H1 (cell line): ENCODE measurements around the gene RRBP1. TPM values are rescaled to one million over a fixed set of nuclear protein-coding genes. Genes with fewer than 3 reads are reported as not detected.

Experiments
- CTCF ChIA-PET: fragments of 300-600 bp; sonication (Branson Sonifier 250); formaldehyde crosslinking; loops from one replicate; lab custom pipeline; 2021; ENCODE audit not compliant: partially characterized antibody; lab: Charles Lee
- POLR2A ChIA-PET: fragments of 300-600 bp; sonication (Branson Sonifier 250); formaldehyde crosslinking; loops from one replicate; lab custom pipeline; 2021; ENCODE audit warnings: inconsistent platforms; ENCODE audit not compliant: partially characterized antibody; lab: Charles Lee
- DNase-seq, 2 experiments: peaks; one replicate each; pipeline versions ENCODE4 v3.0.0 to v3.0.0-alpha.2; 2010 to 2022; ENCODE audit warnings: low spot score in 2 of 2, low read depth in 1 of 2, mixed read lengths in 1 of 2
- FAIRE-seq: peaks from 2 replicates; lab custom pipeline; 2011; peaks lifted over from hg19 to GRCh38; lab: Jason Lieb, UNC
- H2AFZ ChIP-seq: 2 replicates; pipeline ENCODE4 v1.8.1; 2012; ENCODE audit warnings: low read length, inconsistent platforms
- H2AK5ac ChIP-seq: 2 replicates; pipeline ENCODE4 v1.6.1; 2013; ENCODE audit warnings: low read depth, low read length
- H2BK120ac ChIP-seq: replicated peaks from 2 replicates; pipeline ENCODE3; 2013; ENCODE audit warnings: low read depth, low read length, inconsistent platforms
- H2BK12ac ChIP-seq: 2 replicates; pipeline ENCODE4 v1.6.1; 2013; ENCODE audit warnings: low read depth, low read length
- H2BK15ac ChIP-seq: 2 replicates; pipeline ENCODE4 v1.6.1; 2013; ENCODE audit warnings: low read length
- H2BK20ac ChIP-seq: 2 replicates; pipeline ENCODE4 v1.6.1; 2013; ENCODE audit warnings: low read length
- H2BK5ac ChIP-seq: 2 replicates; pipeline ENCODE4 v1.6.1; 2013; ENCODE audit warnings: low read depth, low read length
- H3K14ac ChIP-seq: 2 replicates; pipeline ENCODE4 v1.6.1; 2013; ENCODE audit warnings: inconsistent platforms; ENCODE audit not compliant: insufficient read length
- H3K18ac ChIP-seq: 2 replicates; pipeline ENCODE4 v1.6.1; 2013; ENCODE audit warnings: low read length; ENCODE audit errors: extremely low read depth
- H3K23ac ChIP-seq: 2 replicates; pipeline ENCODE4 v1.6.1; 2013; ENCODE audit warnings: inconsistent platforms; ENCODE audit not compliant: insufficient read length
- H3K23me2 ChIP-seq: 2 replicates; pipeline ENCODE4 v1.6.1; 2013; ENCODE audit warnings: low read depth, low read length
- H3K27ac ChIP-seq: 2 replicates; pipeline ENCODE4 v1.6.1; 2011; ENCODE audit warnings: low read depth, low read length, inconsistent platforms
- H3K27me3 ChIP-seq, 4 experiments: replicated peaks in 1 of 4; 1 replicate in 1 of 4; 2 replicates in 3 of 4; pipeline versions ENCODE4 v1.6.1 to v1.8.1; 2011 to 2013; ENCODE audit warnings: low read length in 3 of 4, mild to moderate bottlenecking in 3 of 4, inconsistent platforms in 2 of 4, mixed read lengths in 2 of 4, moderate library complexity in 1 of 4; ENCODE audit not compliant: control insufficient read depth in 3 of 4, insufficient read depth in 3 of 4; ENCODE audit errors: extremely low read depth in 1 of 4
- H3K36me3 ChIP-seq, 4 experiments: 2 replicates each; pipeline versions ENCODE4 v1.6.1 to v1.8.1; 2011 to 2013; ENCODE audit warnings: mild to moderate bottlenecking in 4 of 4, low read length in 3 of 4, moderate library complexity in 2 of 4, control low read depth in 1 of 4, inconsistent platforms in 1 of 4; ENCODE audit not compliant: insufficient read depth in 4 of 4, control insufficient read depth in 2 of 4
- H3K4ac ChIP-seq: replicated peaks from 2 replicates; pipeline ENCODE3; 2013; ENCODE audit warnings: low read length, low read depth, mixed read lengths, inconsistent platforms; ENCODE audit not compliant: insufficient read length
- H3K4me1 ChIP-seq, 4 experiments: replicated peaks in 1 of 4; 1 replicate in 1 of 4; 2 replicates in 3 of 4; pipeline versions ENCODE4 v1.6.1 to v1.8.1; 2011 to 2013; ENCODE audit warnings: low read length in 3 of 4, inconsistent platforms in 2 of 4, mixed read lengths in 1 of 4; ENCODE audit not compliant: insufficient read depth in 4 of 4, control insufficient read depth in 3 of 4
- H3K4me2 ChIP-seq, 2 experiments: 2 replicates each; pipeline versions ENCODE4 v1.6.1 to v1.8.1; 2011 to 2013; ENCODE audit warnings: low read depth in 2 of 2, low read length in 2 of 2, control low read depth in 1 of 2, inconsistent platforms in 1 of 2, mild to moderate bottlenecking in 1 of 2; ENCODE audit not compliant: insufficient read depth in 1 of 2
- H3K4me3 ChIP-seq, 4 experiments: fragments of 200-600, 300-600 bp in 1 of 4; sonication (generic), shearing (Covaris generic), sonication (Bioruptor Twin) in 1 of 4; 2 replicates each; pipeline versions ENCODE4 v1.5.1 to v1.8.1; 2011 to 2016; ENCODE audit warnings: low read length in 4 of 4, low read depth in 3 of 4, control low read depth in 2 of 4, inconsistent platforms in 2 of 4, mild to moderate bottlenecking in 2 of 4, mixed read lengths in 1 of 4, moderate library complexity in 1 of 4; ENCODE audit not compliant: insufficient read depth in 2 of 4; ENCODE audit errors: extremely low read depth in 1 of 4
- H3K56ac ChIP-seq: replicated peaks from 2 replicates; pipeline ENCODE3; 2013; ENCODE audit warnings: low read depth, mild to moderate bottlenecking, mixed read lengths, low read length, inconsistent platforms; ENCODE audit not compliant: insufficient read length
- H3K79me1 ChIP-seq: 2 replicates; pipeline ENCODE4 v1.6.1; 2013; ENCODE audit warnings: low read depth, low read length, control low read depth
- H3K79me2 ChIP-seq, 2 experiments: 2 replicates each; pipeline versions ENCODE4 v1.6.1 to v1.8.1; 2012 to 2013; ENCODE audit warnings: low read length in 2 of 2, mild to moderate bottlenecking in 2 of 2, inconsistent platforms in 1 of 2; ENCODE audit not compliant: insufficient read depth in 2 of 2, control insufficient read depth in 1 of 2
- H3K9ac ChIP-seq, 4 experiments: replicated peaks in 1 of 4; 1 replicate in 1 of 4; 2 replicates in 3 of 4; pipeline versions ENCODE4 v1.6.1 to v1.8.1; 2011 to 2013; ENCODE audit warnings: low read depth in 3 of 4, low read length in 3 of 4, control low read depth in 2 of 4, mild to moderate bottlenecking in 2 of 4, moderate library complexity in 2 of 4, inconsistent platforms in 1 of 4; ENCODE audit errors: extremely low read depth in 1 of 4
- H3K9me3 ChIP-seq, 2 experiments: 2 replicates each; pipeline versions ENCODE4 v1.6.1 to v1.8.1; 2012 to 2013; ENCODE audit warnings: mild to moderate bottlenecking in 2 of 2, moderate library complexity in 2 of 2, control low read depth in 1 of 2, inconsistent platforms in 1 of 2, low read depth in 1 of 2, low read length in 1 of 2, mixed read lengths in 1 of 2; ENCODE audit not compliant: insufficient read depth in 2 of 2
- H4K20me1 ChIP-seq, 2 experiments: replicated peaks in 1 of 2; 2 replicates each; pipeline versions ENCODE3 to v1.8.1; 2011 to 2013; ENCODE audit warnings: inconsistent platforms in 2 of 2, low read length in 2 of 2, mild to moderate bottlenecking in 1 of 2; ENCODE audit not compliant: insufficient read depth in 2 of 2, control insufficient read depth in 1 of 2
- H4K5ac ChIP-seq: 2 replicates; pipeline ENCODE4 v1.6.1; 2013; ENCODE audit warnings: low read length, low read depth, mixed read lengths, inconsistent platforms; ENCODE audit not compliant: insufficient read length
- H4K8ac ChIP-seq: 2 replicates; pipeline ENCODE4 v1.8.0; 2013; ENCODE audit warnings: mild to moderate bottlenecking, moderate library complexity, low read length, inconsistent platforms; ENCODE audit not compliant: insufficient read depth; ENCODE audit errors: extremely low read depth
- H4K91ac ChIP-seq: replicated peaks from 2 replicates; pipeline ENCODE3; 2013; ENCODE audit warnings: low read length, mixed read lengths, inconsistent platforms; ENCODE audit not compliant: insufficient read length
- BCL11A ChIP-seq, 2 experiments: IDR thresholded peaks; one replicate each; pipeline ENCODE4 v1.6.1; 2011; ENCODE audit warnings: low read depth in 2 of 2, low read length in 2 of 2, mild to moderate bottlenecking in 2 of 2
- EP300 ChIP-seq, 2 experiments: IDR thresholded peaks; 1 replicate in 1 of 2; 2 replicates in 1 of 2; pipeline ENCODE4 v1.6.1; 2011 to 2012; ENCODE audit warnings: low read depth in 2 of 2, low read length in 2 of 2, mild to moderate bottlenecking in 2 of 2, borderline replicate concordance in 1 of 2, inconsistent platforms in 1 of 2, moderate library complexity in 1 of 2
- GTF2F1 ChIP-seq: IDR thresholded peaks from 2 replicates; pipeline ENCODE4 v1.6.1; 2012; ENCODE audit warnings: low read depth, low read length, improper control_type of control experiment, borderline replicate concordance
- JUND ChIP-seq: IDR thresholded peaks from 2 replicates; pipeline ENCODE4 v1.6.1; 2011; ENCODE audit warnings: mild to moderate bottlenecking, improper control_type of control experiment, low read length
- POLR2A ChIP-seq, 2 experiments: IDR thresholded peaks; 1 replicate in 1 of 2; 2 replicates in 1 of 2; pipeline ENCODE4 v1.6.1; 2011; ENCODE audit warnings: low read depth in 2 of 2, low read length in 2 of 2, mild to moderate bottlenecking in 2 of 2; ENCODE audit errors: control extremely low read depth in 1 of 2
- POLR2AphosphoS5 ChIP-seq: IDR thresholded peaks from 2 replicates; pipeline ENCODE4 v1.6.1; 2011; ENCODE audit warnings: low read depth, low read length
- POU5F1 ChIP-seq: IDR thresholded peaks from 2 replicates; pipeline ENCODE4 v1.6.1; 2011; ENCODE audit warnings: low read depth, mild to moderate bottlenecking, low read length, moderate library complexity
- SP4 ChIP-seq: IDR thresholded peaks from 2 replicates; pipeline ENCODE4 v1.6.1; 2012; ENCODE audit warnings: low read length, inconsistent platforms
- WGBS, 2 experiments: shearing (Covaris generic) in 1 of 2; methylation state at CpG; one replicate each; pipeline versions ENCODE4 v1.1.6 to v1.1.7; 2013 to 2015; ENCODE audit warnings: low lambda C conversion rate in 2 of 2, mixed read lengths in 2 of 2, inconsistent platforms in 1 of 2, low coverage in 1 of 2, missing lambda C conversion rate in 1 of 2; ENCODE audit not compliant: insufficient replicate concordance in 2 of 2, insufficient coverage in 1 of 2, insufficient read length in 1 of 2; ENCODE audit errors: extremely low coverage in 1 of 2, missing lambda C conversion rate in 1 of 2; 5-methylcytosine and 5-hydroxymethylcytosine counted together
- polyA plus RNA-seq, 7 experiments: library from polyadenylated mRNA; depleted of rRNA in 3 of 7; stranded (reverse) in 5 of 7; unstranded in 2 of 7; fragments of >200 nt in 5 of 7; fragments of 200-250 nt in 2 of 7; gene quantifications; 1 replicate in 5 of 7; 2 replicates in 1 of 7; 4 replicates in 1 of 7; pipeline versions ENCODE4 v1.2.1 to v1.2.3, GENCODE V29; 2011 to 2013; ENCODE audit warnings: missing spikeins in 2 of 7, mixed read lengths in 2 of 7
- total RNA-seq: library from RNA; stranded (reverse); fragmentation: NEBNext Ultra II Directional; extraction: Animal tissue kit (Norgen Biotek cat#: 25700); gene quantifications from 2 replicates; pipeline ENCODE4 v1.2.1, GENCODE V29; 2021

The RRBP1 gene
- total and polyA plus RNA-seq, 2 of the 8 experiments (the other 6 are each of a cell fraction or from before 2014, with no cell fraction given), result 15.9 to 157 TPM

- Histone ChIP-seq H3K56ac (no peak overlapping the region), H2BK20ac (no peak overlapping the region), H3K36me3 (peaks cover 5 to 26% (median 10%) of the 10 kb centered on the region in 4 experiments; a peak in 7 of 8 replicates), H3K4me2 (no peak overlapping the region), H2BK120ac (no peak overlapping the region), H3K9me3 (no peaks in the 10 kb centered on the region), H4K20me1 (peaks cover 4% of the 10 kb centered on the region in 2 experiments), H4K8ac (peak overlapping the region; percentile 57; the same call in 1 of the 2 replicates), H3K4ac (no peak overlapping the region), H2BK12ac (no peak overlapping the region), H3K79me1 (no peaks in the 10 kb centered on the region), H2BK5ac (peak overlapping the region; percentile 60), H2BK15ac (0 out of 2 replicates have a peak overlapping the region, but pooled peaks have one; percentile 46), H4K91ac (no peak overlapping the region), H3K23ac (no peak overlapping the region), H3K14ac (no peak overlapping the region), H3K18ac (no peak overlapping the region), H3K9ac (no peak overlapping the region), H4K5ac (no peak overlapping the region), H3K4me3 (no peak overlapping the region), H2AK5ac (peak overlapping the region; percentile 82; the same call in 1 of the 2 replicates), H3K27me3 (no peaks in the 10 kb centered on the region), H3K4me1 (peaks cover 0 to 8% (median 1%) of the 10 kb centered on the region in 4 experiments; a peak in 3 of 7 replicates), H2AFZ (no peak overlapping the region), H3K27ac (no peak overlapping the region; the same call in 1 of the 2 replicates), H3K23me2 (no peaks in the 10 kb centered on the region), H3K79me2 (no peaks in the 10 kb centered on the region)
- WGBS, 2 experiments, result 95% methylated on average over 28 of the region's 32 CpGs; no CpG with 5 or more reads in 1 of the 2 experiments
- POLR2A ChIA-PET, result interaction anchor here (0.9 to 1.6 kb wide), 4 partner anchors 13 to 112 kb away, joined by 3 to 6 read pairs (median 4); partner anchors contain the start of gene BFSP1
- CTCF ChIA-PET, result interaction anchor here (0.6 to 10.0 kb wide), 14 partner anchors 9 to 284 kb away, joined by 3 to 114 read pairs (median 8); partner anchors contain the start of gene BFSP1
- TF ChIP-seq JUND, result no peak
- no peak; the same call in 1 of the 2 replicates for TF ChIP-seq POLR2AphosphoS5
- no peak for TF ChIP-seq SP4
- TF ChIP-seq POU5F1, result no peak
- TF ChIP-seq GTF2F1, result no peak
- no peak for TF ChIP-seq POLR2A (IDR thresholded peaks at IDR 0.05; ENCODE audit: control extremely low read depth in 1 of 2, low read depth in 2 of 2, low read length in 2 of 2)
- no peak for TF ChIP-seq BCL11A (IDR thresholded peaks at IDR 0.05; ENCODE audit: low read depth in 2 of 2, low read length in 2 of 2)
- TF ChIP-seq EP300 (IDR thresholded peaks at IDR 0.05; ENCODE audit: borderline replicate concordance in 1 of 2, low read depth in 2 of 2, low read length in 2 of 2), result no peak
- FAIRE-seq (no peak), DNase-seq (no peak)
These were observed 67.0 kb downstream of the RRBP1 start for GRCh38 chr20:17614812-17615644.
